GM12875 (cell line): Measurements from ENCODE around the gene TMEM108.

ENCODE experiments used
- H3K4me3 ChIP-seq: one replicate; pipeline ENCODE4 v1.5.1; 2011; ENCODE audit warnings: low read depth, low read length, control low read depth
- TF ChIP-seq, protein P1 (sequence below): IDR thresholded peaks from 2 replicates; pipeline ENCODE4 v1.5.1; 2011; ENCODE audit warnings: low read depth, mild to moderate bottlenecking, control low read depth, inconsistent platforms, low read length, moderate library complexity, borderline replicate concordance; ENCODE audit not compliant: insufficient read depth

Gene TMEM108

DNA sequence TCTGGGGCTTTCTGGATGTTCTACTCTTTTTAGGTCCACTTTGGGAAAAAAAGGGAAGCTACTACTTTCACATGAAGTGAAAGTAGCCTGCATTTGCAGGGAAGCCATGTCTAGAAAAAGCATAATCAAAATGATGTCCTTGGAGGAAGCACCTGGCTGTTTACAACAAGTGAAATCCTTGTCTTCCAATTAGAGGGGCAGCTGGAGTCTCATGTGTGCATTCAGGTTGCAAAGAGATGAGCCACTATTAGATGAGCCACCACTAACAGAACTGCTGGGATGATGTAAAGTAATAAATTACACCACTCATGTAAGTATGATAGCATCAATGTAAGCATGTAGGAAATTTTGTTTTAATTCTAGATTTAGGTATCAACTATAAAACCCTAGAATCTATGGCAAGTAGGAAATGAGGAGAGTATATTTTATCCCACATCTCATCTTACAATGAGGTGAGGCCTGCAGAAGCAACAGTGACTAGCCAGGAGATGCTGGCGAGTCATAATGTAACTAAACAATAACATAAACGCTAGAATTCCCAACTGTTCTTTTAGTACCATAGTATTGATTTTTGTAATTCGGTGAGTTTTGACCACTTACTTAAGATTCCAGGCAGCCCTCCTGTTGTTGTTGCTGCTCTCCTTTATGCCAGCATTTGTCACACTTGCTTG, 75.9 kb downstream of the TMEM108 start:
- no peak overlapping the region for H3K4me3 ChIP-seq

GRCh38 chr3:133115176-133115575, 77.0 kb downstream of the TMEM108 start:
- TF ChIP-seq, protein P1, sequence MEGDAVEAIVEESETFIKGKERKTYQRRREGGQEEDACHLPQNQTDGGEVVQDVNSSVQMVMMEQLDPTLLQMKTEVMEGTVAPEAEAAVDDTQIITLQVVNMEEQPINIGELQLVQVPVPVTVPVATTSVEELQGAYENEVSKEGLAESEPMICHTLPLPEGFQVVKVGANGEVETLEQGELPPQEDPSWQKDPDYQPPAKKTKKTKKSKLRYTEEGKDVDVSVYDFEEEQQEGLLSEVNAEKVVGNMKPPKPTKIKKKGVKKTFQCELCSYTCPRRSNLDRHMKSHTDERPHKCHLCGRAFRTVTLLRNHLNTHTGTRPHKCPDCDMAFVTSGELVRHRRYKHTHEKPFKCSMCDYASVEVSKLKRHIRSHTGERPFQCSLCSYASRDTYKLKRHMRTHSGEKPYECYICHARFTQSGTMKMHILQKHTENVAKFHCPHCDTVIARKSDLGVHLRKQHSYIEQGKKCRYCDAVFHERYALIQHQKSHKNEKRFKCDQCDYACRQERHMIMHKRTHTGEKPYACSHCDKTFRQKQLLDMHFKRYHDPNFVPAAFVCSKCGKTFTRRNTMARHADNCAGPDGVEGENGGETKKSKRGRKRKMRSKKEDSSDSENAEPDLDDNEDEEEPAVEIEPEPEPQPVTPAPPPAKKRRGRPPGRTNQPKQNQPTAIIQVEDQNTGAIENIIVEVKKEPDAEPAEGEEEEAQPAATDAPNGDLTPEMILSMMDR: no peak
- H3K4me3 ChIP-seq: no peak overlapping the region

More for the DNA sequence above, 75.9 kb downstream of the TMEM108 start:
- TF ChIP-seq, protein P1: no peak

- H3K4me3 ChIP-seq: no peak overlapping the region
These were observed 79.2 kb downstream of the TMEM108 start for GRCh38 chr3:133117342-133117741.

GRCh38 chr3:133119176-133119575, 81.0 kb downstream of the TMEM108 start:
- no peak overlapping the region for H3K4me3 ChIP-seq
- TF ChIP-seq, protein P1: no peak

More at GRCh38 chr3:133117342-133117741, 79.2 kb downstream of the TMEM108 start:
- TF ChIP-seq, protein P1: no peak

DNA sequence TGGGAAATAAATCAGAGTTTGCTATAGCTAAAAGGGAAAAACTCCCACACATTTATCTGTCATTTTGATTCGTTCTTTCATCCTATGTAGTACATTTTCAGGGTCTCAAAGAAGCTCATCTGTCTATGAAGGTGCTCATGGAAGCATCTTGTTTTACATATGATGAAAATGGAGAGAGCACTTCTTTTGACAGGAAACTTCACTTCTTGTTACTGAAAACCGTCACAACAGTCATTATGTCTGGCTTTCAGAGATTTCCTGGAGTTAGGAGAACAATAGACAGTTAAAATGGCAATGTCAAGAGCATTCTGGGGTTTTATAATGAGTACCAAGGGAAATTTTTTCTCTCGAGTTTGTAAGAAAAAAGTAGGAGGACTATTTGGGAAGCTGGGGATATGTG, 83.3 kb downstream of the TMEM108 start:
- TF ChIP-seq, protein P1: no peak

DNA sequence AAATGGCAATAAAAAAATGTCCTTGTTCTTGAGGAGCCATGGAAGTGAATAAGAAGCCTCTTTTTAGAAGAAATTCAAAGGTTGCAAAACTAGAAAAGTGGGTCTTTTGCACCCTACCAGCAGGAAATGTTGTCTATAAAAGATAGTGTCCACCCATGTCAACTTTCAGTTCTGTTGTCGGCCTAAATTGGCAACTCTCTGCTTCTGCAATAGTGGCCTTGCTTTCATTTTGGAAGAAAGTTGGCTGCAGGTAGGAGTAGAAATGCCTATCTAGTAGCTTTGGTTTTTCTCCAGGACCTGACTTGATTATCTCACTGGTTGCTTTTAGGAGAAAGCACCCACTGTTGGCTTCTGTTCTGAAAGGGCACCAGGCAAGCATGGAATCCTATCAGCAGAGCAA, 85.4 kb downstream of the TMEM108 start:
- no peak overlapping the region for H3K4me3 ChIP-seq
- TF ChIP-seq, protein P1: no peak

More for the DNA sequence above, 83.3 kb downstream of the TMEM108 start:
- no peak overlapping the region for H3K4me3 ChIP-seq

DNA sequence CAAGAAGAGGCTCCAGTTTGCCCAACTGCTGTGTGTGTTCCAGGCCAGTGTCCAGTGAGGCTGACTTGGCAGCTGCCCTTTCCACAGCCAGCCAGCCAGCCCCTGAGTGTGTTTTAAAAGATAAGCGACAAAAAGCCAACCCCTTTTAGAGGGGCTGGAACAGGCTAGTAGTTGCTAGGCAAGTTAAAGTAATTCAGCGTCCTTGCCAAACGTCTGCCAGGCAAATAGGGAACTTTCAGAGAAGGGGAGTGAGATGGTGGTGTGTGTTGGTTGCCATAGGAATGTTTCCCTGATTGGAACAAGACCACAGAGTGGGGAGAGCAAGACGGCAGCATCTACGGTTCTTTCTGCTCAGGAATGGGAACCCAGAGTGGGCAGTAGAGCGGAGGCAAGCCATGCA, 86.3 kb downstream of the TMEM108 start:
- no peak overlapping the region for H3K4me3 ChIP-seq
- TF ChIP-seq, protein P1: no peak
